T follicular helper cell (primary cell): Measurements from ENCODE around the gene YIF1A.
"Not testable (repeated sequence)": the region's sequence is repeated elsewhere in the genome, so short reads cannot be mapped to it uniquely, and the experiment has no call there.

Experiments used
- DNase-seq: peaks from one replicate; pipeline ENCODE4 v3.0.0-alpha.2; 2020; ENCODE audit warnings: low read depth

YIF1A gene

DNA sequence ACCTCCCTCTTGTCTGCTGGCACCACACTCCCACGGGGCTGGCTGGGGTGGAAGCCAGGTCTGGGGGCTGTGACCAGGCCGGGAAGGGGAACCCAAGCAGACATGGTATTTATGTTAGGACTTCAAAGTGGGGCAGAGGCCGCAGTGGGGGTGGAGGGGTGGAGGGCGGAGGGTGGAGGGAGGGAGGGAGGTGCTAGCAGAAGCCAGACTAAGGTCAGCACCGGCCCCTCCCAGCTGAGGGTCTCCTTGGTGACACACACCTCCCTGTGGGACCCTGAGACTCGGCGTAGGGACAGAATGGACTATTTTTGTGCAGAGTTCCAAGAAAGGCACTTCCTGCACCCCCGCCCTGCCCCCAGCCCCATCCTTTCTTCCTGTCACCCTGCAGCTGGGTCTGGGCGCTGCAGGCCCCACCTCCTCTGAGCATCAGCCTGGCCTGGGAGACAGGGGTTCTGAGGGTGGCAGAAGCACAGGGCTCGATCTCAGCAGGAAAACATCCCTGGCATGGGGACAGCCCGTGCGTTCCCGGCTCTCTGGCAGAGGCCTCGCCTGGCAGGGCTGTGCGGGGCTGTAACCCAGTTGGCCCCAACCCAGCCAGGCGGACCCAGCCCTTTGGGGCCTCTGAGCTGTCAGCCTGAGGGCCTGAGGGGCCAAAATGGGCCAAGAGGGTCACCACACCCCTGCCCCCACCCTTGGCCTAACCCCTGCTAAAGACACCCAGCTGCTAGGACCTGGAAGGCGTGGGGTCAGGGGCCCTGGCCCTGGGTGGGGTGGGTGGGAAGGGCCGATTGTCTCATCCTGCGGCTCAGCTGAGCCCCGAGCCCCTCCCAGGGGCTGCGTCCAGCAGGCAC lies 37.5 kb upstream of the YIF1A start:
- DNase-seq = no peak

GRCh38 chr11:66325263-66325671 lies 36.3 kb upstream of the YIF1A start:
- no peak for DNase-seq

DNA sequence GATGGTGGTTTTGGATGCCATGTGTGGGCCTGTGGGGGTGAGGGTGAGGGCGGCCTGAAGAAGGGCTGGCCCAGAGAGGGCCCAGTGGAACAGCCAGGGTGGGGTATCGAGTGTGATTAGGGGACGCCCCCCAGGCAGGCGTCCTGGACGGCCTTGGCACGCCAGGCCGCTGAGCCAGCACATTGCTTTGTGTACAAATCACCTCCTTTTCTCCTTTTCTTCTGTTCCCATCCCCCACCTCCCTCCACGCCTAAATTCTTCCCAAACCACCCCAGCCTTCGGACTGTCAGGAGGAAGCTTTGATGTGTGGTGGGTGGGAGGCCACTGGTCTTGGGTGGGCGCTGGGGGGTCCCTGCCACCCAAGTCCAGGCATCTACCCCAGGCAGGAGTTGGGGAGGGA lies 35.7 kb upstream of the YIF1A start:
- DNase-seq = no peak

DNA sequence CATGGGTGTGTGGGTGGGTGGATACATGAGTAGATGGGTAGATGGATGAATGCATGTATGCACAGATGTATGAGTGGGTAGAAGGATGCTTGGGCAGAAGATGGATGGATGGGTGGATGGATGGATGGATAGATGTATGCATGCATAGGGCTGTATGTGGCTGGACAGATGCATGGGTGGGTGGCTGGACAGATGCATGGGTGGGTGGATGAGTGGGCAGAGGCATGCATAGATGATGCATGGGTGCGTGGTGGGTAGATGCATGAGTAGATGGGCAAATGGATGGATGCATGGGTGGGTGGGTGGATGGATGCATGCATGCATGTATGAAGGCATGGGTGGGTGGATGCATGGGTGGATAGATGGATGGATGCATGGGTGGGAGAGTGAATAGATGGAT lies 34.7 kb upstream of the YIF1A start:
- DNase-seq = no peak

DNA sequence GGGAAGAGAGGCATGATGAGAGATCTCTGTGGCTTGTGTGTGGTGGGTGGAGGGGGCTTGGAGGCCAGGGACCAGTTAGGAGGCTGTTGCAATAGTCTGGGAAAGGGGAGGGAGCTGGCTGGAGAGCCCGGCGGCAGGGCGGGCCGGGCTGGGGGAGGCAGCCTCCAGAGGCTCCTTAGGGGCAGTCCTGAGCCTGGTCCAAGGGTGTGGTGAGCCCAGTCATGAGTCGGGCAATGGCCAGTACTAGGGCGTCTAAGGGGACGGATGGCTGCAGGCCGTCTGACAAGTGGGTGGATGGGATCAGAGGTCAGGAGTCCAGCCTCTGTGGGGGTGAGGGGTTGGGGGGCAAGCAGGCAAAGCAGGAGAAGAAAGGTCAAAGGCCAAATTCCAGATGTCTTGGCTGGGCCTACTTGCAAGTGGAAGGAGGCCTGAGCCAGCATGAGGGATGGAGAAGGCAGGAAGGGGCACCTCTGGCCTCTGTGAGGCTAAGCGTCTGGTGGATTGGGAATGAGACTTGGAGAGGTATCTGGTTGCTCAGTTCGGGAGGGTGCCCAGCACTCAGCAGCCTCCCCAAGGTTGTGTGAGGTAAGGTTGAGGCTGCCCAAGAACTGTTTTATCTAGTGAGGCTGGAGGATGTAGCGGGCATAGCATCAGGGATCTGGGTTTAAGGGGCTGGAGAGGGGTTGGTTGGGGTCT lies 33.9 kb upstream of the YIF1A start:
- DNase-seq = no peak

- no peak for DNase-seq
Observed at GRCh38 chr11:66321606-66322005, 32.7 kb upstream of the YIF1A start.

DNA sequence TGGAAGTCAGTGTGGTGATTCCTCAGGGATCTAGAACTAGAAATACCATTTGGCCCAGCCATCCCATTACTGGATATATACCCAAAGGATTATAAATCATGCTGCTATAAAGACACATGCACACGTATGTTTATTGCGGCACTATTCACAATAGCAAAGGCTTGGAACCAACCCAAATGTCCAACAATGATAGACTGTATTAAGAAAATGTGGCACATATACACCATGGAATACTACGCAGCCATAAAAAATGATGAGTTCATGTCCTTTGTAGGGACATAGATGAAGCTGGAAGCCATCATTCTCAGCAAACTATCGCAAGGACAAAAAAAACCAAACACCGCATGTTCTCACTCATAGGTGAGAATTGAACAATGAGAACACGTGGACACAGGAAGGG lies 31.8 kb upstream of the YIF1A start:
- not testable (repeated sequence) for DNase-seq

- DNase-seq = not testable (repeated sequence)
Observed at GRCh38 chr11:66320289-66320688, 31.3 kb upstream of the YIF1A start.

DNA sequence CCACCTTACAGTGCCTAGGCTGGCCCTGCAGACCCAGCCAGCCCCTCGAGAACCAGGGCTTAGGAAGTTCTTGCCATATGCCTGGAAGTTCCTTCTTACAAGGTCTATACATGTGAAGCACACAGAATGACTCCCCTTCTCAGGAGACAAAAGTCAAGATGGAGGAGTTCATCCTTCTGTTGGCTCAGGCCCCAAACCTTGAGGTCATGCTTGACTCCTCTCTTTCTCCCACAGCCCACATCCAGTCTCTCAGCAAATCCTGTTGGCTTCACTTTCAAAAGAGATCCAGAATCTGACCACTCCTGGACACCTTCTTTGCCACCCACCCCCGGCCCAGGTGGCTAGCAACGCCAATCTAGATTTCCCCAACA lies 29.6 kb upstream of the YIF1A start:
- no peak for DNase-seq

DNA sequence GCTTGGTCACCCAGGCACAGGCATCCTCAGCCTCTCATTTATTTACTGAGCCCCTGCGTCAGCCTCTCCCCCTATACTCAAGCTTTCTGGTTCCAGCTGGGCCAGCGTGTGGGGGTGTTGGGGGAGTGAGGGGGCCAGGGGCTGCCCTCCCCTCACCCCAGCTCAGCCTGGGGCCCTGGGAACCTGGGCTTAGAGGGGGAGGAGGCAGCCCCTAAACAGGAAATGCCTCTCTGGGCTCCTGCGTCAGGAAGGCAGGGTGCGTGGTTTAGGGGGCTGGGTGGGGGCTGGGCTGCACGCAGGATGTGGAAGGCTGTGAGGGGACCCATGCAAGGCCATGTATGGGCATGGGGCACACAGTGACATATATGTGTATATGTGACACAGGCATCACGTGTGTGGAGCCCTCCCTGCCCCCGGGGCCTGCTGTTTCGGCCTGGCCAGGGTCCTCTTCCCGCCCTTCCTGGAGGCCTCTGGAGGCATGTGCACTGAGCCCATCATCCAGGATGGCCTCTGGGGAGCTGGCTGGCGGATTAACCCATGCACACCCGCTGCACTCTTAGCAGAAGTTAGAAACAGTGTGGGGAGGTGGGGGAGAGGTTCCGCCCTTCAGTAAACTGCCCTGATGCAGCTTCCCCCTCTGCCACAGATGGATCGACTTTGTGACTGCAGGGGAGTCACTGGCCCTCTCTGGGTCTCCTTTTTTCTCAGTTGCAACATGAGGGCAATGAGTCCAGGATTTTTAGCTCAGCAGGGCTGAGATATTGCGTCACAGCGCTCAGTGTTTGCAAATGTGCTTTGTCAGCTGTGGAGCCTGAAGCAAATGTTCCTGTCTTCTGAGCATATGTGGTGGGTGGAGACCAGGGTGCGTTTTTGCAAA lies 29.0 kb upstream of the YIF1A start:
- DNase-seq = peak; percentile 58

GRCh38 chr11:66317322-66317722 lies 28.4 kb upstream of the YIF1A start:
- DNase-seq = no peak

DNA sequence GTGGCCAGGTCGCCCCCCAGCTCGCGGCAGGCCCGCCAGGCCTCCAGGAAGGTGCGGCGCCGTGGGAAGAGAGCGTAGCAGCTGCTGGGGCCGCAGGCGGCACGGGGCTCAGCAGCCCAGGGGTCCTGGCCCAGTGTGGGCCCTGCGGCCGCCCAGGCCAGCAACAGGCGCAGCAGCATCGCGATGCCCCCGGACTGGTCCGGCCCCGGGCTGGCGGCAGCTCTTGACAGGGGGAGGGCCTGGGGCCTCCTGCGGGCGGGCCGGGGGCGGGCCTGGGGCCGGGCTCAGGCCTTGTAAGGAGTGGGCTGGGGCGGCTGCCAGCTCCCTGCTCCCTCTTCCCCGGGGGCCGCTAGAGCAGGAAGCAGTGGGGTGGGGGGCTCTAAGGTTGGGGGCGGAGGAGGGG lies 27.9 kb upstream of the YIF1A start, which contains the start of gene CD248:
TSS of gene CD248 (minus strand) at position 196 of the 403 bp plus-strand sequence. CDS start at position 179, 17 bp downstream.
- no peak for DNase-seq

- DNase-seq = no peak
Observed at GRCh38 chr11:66315921-66316811, 27.2 kb upstream of the YIF1A start.

GRCh38 chr11:66315498-66315885 lies 26.5 kb upstream of the YIF1A start:
- no peak for DNase-seq

- no peak for DNase-seq
Observed at GRCh38 chr11:66314561-66315497, 25.9 kb upstream of the YIF1A start.

GRCh38 chr11:66314186-66314501 lies 25.2 kb upstream of the YIF1A start:
- no peak for DNase-seq

DNA sequence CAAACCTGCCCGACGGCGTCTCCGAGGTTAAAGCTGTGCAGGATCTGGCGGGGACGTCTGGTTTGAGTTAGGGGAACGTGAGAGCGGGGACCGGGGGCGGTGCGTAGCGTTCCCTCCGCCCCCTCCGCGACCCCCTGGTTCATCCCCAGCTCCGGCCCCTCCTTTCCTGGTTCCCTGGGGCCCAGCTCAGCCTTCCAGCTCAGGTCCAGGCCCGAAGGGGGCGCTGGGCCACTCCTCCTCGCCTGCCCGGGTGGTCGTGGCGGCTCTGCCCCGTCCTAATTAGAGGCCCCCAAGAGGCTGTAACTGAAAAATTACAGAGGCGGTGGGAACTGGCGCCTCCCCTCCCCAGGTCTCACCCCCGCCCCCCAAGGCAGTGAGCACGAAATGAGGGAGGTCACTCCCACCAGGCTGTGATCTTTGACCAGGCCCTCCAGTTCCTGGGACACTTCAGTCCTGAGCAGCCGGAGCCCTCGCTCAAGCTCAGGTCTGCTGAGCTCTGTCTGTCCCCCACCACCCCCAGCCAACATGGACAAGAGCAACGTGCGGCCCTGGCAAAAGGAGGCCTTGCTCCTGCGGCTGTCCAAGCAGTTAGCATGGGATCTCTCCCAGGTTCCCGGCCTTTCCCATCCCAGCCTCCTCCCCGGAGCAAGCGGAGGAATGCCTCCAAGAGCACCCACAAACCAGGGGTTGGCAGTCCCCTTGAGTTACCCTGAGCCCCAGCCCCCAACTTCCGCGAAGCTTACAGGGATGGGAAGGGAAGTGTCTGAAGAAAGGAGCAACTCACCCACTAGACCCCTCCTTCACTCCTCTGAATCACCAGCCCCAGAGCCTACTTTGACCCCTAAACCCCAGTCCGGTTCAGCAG lies 24.6 kb upstream of the YIF1A start:
- DNase-seq = no peak

DNA sequence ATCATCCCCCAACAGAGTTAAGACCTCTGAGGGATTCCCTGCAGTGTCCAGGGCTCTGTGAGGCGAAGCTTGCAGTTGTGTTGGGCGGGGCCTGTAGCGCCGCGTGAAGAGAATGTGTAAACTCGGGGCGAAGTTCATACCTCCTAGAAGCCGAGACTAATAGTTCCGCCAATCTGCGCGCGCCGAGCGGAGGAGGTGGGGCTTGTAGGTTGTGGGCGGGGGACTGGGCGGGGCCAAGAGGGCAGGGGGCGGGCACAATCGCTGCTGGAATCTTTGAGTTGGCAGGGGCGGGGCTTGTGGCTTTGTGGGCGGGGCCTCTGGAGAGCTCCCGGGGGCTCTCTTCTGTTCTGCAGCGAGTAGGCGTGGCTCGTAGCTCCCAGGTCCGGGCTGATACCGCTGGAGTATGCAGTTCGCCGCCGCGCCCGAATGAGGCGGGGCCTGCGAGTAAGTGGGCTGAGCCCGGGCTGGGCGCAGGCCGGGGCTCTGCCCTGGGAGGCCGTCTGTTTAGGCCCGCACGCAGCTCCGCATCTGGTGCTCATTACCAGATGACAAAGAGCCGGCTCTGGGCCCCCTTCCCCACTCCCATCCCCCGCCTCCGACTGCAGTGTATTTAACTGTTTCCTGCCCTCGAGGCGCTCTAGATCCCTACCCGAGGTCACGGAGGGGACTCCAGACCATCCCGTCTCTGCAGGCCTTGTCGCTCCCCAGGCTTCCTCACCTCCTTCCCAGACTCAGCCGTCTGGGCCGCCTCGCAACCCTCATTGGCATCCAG lies 23.8 kb upstream of the YIF1A start:
- DNase-seq = peak; percentile 99
